Left hindlimb (tissue), 1 donor: ENCODE measurements around the gene FOXL3.
A peak's percentile ranks its signal among the peaks of the same experiment; 100 is the strongest.
"Not testable (repeated sequence)": the region's sequence is repeated elsewhere in the genome, so short reads cannot be mapped to it uniquely, and the experiment has no call there.

Source experiments
- DNase-seq: peaks from one replicate; pipeline ENCODE4 v3.0.0-alpha.2; 2018

Gene FOXL3

DNA sequence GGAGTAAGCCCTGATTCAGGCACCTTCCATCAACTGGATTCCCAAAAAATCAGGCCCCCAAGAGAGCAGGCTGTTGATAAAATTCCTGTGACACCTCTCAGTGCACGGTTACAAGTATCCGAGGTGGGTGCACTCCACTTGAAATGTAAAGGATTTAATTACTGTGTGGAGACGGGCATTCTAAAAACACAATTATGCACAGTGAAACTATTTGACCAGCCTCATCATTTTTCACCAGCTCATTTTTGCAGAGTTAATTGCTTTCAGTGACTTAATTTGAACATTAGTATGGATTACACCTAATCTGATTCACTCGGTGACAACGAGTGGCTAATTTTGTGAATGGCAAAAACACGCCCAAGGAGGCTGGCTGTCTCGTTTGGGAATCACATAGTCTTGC is 2.3 kb downstream of the FOXL3 start:
- DNase-seq, result no peak

DNA sequence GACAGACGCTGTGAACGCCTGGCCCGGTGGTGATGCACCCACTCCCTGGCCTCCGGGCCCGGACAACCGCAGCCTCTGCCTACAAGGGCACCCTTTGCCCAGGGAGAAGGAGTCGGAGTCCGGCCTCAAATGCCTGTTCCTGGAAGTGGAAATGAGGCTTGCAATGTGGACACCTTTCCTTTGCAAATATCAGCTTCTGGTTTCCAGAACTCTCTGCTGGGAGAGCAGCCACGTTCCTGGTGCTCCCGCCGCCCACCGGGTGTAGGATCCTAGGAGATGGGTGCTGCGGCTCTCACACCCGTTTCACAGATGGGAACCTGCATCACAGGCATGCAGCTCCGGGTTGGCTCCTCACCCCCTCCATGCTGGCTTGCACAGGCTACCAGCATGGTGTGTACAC is 2.9 kb downstream of the FOXL3 start:
- no peak for DNase-seq

DNA sequence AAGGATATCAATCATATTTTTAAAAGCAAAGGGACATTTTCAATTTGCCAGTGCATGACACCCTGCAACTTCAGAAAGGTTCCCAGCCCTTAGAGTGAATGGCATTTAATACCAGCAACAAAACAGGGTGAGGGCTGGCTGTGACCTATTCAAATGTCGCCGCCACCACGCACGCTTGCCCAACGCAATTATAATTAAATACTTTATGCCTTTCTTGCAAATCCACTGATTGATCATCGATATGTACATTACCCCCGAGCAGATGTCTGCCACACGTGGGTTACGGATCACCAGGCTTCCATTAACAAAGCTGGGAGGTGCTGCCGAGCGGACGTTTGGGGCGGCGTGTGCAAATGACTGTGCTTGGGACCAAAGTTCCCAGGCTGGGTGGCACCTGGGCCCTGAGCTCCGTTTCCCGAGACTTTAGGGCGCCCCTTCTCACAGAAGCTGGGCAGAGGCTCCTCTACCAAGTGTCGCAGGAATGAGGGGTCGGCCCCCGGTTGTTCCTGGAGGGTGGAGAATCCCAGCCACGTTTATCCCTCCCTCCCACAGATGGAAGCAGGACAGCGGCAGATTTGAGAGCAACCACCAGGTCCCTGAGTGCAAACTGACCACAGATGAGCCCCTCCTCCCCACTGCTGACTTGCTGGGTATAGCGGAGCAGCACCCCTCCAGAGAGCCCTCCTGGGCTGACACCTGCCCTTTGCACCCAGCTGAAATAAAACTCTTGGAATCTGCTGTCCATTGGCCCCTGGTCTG is 3.9 kb downstream of the FOXL3 start:
- DNase-seq, result no peak

DNA sequence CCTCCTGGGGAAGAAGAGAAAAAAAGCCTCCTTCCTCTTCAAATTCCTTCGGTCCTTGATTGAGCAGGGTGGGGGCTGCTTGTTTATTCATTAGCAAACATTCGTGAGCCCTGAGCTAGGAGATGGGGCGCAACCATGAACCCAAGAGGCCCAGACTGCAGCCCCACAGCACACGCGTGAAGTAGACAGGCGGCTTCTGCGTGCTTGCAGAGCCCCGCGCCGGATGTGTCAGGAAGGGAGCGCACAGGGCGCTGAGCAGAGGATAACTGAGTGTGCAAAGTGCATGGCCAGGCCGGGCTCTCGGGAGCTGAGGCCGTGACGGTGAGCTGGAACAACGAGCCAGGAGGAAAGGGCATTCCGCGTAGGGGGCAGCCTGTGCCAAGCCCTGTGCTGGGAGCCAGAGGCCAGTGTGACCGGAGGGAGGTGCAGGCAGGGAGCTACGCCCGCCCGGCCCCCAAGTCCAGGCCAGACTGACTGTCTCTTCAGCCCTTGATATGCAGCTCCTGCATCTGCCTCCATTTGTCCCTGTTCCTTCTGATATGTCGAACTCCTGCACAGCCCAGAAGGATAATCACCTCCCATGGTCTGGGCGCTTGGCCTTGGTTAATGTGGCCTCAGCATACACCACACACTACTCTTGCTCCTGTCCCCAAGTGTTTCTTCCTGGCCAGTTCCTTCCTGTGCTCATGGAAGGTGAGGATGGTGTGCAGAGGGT is 4.6 kb downstream of the FOXL3 start:
- no peak for DNase-seq

DNA sequence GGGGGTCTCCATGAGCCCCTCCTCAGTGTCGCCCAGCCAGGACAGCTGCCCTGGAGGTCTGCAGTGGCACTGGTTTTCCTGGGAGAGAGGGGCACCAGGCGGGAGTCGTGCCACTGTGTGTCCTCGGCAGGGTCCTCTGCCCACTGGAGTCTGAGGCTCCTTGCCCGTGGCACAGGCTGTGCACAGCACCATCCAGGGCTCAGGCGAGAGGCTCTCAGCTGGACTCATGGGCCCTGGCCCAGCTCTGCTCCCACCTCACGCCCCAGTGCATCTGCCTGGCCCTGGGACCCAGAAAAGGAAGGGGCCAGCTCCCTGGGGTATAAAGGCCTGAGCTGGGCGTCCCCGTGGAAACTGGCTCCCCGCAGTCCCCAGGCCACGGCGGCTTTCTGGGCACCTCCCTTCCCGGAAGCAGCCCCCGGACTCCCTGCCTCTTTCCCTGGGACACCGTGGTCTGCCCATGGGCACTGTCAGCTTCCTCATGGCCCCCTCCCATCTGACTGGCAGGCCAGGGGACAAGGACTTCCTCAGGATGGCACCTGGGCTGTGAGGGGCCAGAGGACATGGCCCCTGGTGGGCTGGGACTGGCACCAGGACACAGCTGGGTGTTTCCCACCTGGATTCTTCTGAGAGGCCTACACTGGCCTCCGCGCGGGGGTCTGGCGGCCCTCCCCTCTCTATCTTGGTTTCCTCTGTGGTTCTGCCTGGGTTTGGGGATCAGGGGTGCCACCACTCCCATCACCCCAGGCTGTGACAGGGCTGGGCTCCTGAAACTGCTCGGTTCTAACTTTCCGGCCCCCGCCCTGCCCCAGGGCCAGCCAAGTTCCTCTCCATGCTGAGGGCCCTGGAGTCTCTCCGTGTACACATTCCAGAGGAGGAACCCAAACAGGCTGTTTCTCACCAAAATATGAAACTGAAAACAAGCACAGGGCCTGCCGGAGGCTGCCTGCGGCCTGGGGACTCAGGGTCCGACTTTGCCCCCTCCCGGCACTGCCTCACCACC is 5.5 kb downstream of the FOXL3 start:
- no peak for DNase-seq

DNA sequence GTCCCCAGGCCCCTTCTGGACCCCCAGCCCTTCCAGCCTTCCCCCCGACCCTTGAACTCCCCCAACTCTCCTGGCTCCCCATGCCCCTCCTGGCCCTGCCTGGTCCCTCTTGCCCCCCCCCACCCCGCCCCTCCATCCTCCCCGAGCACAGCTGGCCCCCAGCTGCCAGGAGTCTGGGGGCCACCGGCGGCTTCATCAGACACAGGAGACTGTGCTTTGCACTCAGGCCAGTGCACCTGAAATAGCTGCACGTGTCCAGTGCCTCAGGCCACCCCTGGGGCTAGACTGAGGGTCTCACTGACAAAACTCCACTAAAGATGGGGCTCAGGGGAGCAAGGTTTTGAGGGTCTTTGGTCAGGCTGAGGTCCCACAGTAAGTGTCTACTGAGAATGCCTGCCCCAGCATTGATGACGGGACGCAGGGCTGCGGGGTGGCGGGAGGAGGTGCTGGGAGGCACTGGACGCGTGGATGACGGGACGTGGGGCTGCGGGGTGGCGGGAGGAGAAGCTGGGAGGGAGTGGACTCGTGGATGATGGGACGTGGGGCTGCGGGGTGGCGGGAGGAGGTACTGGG is 6.5 kb downstream of the FOXL3 start:
- DNase-seq, result no peak

DNA sequence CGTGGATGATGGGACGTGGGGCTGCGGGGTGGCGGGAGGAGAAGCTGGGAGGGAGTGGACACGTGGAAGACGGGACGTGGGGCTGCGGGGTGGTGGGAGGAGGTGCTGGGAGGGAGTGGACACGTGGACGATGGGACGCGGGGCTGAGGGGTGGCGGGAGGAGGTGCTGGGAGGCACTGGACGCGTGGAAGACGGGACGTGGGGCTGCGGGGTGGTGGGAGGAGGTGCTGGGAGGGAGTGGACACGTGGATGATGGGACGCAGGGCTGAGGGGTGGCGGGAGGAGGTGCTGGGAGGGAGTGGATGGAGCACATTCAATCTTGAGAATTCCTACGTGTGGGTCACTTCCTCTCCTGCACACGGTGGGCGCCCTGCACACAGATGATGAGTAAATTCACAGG is 7.2 kb downstream of the FOXL3 start:
- not testable (repeated sequence) for DNase-seq

DNA sequence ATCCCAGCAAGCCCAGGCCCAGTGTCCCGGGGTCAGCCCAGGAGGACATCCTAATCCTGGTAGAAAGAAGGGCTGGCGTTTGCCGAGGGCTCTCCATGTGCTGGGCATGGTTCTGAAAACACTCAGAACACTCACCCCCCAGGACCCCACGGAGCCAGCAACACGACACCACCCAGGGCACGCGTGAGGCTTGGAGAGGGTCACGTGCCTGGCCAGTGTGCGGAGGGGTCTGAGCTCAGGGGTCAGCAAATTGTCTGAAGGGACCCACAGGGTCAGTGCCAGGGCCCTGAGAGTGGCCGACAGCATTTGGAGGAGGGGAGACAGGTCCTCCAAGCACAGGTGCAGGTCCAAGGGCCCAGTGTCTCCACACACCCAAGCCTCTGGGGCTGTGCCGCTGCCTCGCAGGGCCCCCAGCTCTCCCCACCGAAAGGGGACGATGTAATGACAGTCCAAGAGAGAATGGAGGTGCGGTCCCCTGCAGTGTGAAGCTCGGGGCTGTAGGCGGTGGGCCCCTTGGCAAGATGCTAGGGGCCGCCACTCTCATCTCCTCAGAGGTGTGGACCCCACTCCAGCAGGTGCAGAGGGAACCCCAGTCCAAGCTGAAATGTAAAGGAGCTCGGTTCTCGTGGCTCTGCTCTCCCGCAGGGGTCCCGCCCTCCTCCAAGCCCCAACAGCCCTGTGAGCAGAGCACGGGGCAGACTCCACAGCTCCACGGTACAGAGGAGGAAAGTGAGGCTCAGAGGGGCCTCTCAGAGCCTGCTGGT is 7.8 kb downstream of the FOXL3 start:
- DNase-seq, result no peak

DNA sequence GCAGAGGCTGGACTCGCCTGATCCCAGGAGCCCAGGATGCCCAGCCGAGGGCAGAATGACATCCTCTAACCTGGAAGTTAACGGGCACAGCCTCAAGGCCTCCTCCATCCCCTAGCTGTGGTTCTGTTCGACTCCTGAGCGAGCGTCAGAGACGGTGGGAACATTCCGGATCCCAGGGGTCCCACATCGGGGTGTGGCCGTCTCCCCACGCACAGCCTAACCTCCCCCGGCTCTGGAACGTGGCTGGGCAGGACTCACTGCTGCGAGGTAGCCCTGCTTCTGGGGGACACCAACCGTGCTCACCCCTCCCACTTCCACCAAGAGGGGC is 8.4 kb downstream of the FOXL3 start:
- no peak for DNase-seq

DNA sequence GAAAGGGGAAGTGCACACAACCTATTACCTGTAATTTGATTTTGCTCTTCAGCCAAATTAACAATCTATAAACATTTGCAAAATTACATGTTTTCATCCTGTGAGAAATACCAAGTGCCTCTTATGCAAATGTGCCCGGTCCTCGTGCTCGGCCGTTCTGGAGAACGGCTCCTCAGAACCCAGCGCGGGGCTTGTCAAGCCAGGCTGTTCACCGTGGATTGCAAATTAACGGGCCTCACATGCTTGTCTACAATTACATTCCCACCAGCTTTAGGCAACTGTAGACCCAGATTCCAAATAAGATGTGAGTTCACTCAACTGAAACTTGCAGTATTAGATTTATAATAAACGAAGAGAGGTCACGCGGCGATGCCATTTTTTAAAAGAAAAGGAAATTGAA is 8.8 kb downstream of the FOXL3 start:
- DNase-seq, result no peak

DNA sequence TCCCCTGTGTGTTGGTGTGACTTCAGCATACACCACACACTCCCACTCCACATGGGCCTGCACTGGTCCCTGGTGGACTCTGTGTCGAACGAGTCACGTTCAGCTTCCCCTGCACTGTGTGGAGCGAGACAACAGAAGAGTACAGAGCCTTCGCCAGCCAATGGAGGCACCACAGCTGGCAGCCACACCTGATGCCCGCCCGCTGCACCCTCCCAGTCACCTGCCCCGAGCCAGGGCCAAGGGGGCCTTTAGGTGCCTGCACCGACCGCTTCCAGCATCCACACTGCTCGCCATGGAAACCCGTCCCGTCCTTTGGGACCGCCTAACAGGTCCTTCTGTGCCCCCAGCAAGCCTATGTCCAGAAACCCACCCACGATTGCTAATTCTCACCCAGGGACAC is 9.2 kb downstream of the FOXL3 start:
- no peak for DNase-seq

DNA sequence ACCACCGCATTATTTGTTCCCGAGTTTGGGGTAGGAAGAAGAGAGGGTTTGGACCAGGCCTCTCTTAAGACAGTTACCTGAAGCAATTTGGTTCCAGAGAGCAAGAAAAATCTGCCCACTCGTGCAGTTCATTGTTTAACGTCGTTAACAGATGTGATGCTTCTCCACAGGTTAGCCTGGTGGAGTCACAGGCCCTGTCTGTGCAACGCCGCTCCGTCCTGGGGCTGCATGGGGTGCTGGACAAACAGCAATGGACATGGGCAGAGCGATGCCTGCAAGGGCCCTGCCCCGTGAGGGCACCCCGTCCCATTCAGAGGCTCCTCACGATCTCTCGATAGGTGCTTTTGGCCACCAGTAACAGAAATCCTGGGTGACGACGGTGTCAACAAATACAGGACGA is 9.7 kb downstream of the FOXL3 start:
- no peak for DNase-seq

DNA sequence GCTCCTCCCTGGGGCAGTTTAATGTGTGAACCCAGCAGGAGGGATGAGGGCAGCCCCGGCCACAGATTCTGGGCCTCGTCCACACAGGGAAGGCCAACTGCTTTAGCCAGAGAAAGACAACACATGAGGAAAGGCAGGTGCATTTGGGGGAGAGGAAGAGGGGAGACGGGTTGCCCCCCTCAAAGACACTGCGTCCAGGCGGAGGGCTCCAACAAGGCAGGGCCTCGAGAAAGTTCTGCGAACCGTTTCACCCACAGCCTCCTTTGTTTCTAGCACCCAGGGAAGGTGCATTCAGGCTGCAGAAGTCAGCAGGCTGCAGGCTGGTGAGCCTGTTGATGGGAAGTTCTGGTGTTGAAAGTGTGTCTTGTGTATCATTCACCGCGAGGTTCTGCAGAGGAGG is 10.1 kb downstream of the FOXL3 start:
- no peak for DNase-seq

DNA sequence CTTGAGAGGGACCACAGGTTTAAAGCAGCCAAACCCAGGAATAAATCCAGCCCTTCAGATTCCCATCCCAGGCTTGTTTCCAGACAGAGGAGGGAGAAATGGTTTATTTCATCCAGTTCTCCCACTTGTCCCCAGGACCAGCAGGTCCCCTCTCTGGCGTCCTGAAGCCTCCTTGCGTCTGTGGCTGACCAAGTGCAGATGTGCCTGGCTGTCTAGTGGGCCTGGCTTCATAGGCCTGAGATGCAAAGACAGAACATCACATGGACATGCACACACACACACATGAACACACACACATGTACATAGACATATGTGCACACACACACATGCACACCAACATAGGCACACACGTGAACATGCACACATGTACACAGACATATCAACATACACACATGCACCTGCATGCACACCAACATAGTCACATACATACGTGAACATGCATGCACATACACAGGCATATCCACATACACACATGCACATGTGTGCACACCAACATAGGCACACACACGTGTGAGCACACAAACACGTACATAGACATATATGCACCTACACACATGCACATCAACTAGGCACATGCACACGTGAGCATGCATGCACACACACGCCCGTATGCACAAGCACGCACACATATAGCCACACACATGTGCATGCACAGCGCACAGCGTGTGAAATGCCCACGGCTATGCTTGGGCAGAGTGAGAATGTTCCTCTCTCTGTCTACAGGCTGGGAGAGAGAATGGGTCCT is 10.7 kb downstream of the FOXL3 start:
- DNase-seq, result no peak

DNA sequence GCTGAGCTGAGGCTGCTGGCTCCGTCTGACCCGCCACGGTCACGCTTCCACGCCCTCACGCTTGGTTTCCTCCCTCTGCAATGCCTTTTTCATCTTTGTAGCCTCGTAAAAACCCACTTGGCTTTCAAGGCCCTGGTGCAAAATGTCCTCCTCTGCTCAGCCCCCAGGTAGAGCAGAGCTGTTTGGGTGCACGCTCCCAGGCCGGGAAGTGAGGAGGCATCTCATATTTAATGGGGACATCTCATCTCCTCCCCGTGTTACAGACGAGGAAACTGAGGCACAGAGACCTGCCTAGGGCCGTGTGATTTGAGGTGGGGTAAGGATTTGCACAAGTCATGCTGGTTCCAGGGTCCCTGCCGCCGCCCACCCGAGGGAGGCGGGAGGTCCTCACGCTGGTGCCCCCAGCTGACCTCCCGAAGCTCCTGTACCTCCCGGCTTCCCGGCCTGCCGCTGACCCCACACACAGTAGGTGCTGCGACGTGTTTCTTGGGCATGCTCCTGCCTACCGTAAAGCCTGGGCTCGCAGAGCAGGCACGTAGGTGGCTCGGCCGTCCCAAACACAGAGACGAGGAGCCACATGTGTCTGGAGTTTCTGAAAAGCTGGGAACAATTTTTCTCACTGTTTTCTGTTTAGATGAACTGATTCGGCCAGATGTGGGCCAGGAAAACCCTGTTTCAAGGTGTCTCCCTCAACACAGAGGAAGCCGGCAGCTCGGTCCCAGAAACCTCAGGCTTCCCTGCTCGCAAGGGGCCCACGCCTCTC is 11.5 kb downstream of the FOXL3 start:
- peak; percentile 15 for DNase-seq

DNA sequence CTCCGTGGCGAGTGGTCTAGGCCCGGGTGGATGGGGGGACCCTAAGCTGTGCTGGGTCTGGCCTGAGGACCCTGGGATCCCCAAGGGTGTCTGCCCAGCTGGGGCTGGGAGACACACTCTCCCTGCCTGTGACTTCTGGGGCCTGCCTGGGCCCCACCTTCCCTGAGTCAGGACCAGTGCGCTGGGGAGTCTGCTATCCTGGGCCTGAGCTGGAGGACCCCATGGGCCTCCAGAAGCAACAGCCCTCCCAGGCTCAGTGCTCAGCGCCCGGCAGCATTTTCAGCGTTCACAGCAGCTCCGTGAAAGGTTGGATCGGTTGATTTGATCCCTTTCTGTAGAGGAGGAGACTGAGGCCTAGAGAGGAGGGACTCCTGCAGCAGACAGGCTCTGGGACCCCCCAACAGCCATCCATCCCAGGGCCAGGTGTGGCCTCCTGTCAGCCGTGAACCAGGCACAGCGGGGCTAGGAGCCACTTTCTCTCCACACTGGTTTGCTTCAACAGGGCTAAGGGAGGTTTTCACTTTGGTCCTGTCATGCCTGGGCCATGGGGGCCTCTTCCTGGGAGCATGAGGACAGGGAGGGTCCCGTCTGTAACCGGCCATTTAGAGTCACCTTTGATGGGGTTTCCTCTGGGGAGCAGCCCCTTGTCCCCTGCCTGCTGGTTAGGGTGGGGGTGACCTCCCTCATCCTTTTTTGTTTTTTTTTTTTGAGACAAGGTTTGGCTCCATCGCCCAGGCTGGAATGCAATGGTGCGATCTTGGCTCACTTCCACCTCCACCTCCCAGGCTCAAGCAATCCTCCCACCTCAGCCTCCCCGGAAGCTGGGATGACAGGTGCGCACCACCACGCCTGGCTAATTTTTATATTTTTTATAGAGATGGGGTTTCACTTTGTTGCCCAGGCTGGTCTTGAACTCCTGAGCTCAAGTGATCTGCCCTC is 12.4 kb downstream of the FOXL3 start:
- DNase-seq, result peak; percentile 12

DNA sequence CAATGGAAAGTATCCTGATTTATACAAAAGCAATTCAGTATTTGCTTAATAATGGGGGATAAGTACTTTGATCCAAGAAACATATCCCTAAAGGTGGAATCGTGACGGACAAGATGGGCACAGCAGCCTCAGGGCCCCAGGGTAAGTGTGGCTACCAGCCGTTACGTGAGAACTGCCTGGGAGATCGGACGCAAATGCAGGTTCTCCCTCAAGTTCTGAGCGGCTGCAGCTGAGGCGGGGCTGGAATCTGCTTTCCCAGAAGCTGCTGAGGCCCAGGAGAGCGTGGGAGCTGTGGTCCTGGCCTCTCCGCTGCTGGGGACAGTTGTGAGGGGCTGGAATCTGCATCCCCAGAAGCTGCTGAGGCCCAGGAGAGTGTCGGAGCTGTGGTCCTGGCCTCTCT is 13.5 kb downstream of the FOXL3 start:
- DNase-seq, result peak; percentile 19

DNA sequence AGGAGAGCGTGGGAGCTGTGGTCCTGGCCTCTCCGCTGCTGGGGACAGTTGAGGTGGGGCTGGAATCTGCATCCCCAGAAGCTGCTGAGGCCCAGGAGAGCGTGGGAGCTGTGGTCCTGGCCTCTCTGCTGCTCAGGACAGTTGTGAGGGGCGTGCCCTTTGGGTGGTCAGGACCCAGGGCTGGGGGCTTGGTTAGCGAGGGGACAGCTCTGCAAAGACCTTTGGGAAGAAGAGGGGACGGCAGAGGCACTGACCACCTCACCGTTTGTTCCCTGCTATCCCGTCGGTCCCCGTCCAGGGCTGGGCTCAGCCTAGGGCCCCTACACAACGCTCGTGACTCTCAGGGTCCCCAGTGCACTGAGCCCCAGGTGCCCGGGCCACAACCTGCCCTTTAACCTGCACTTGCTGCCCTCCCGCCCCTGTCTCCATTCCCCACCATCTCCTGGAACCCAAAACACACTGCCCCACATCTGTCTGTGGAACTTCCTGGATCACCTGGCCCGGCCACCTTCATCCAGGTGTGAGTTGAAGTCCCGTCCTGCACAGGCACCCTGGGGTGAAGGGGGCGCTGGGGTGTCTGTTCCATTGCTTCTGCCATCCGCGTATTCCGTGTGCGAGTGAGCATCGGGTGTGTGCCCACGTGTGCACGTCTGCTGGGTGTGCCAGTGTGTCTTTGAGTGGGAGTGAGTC is 14.1 kb downstream of the FOXL3 start:
- peak; percentile 20 for DNase-seq
